ENCODE results near the gene BEND2.

- TF ChIP-seq CTCF (conservative IDR thresholded peaks at IDR 0.05 in 1 of 2, IDR thresholded peaks at IDR 0.05 in 1 of 2; ENCODE audit: extremely low read depth in 1 of 2, insufficient read depth in 1 of 2, low read depth in 1 of 2, low read length in 2 of 2) (no peak), EZH2 (IDR thresholded peaks at IDR 0.05; ENCODE audit: borderline replicate concordance, low read length) (no peak)
Observed at GRCh38 chrX:18158963-18159362, 61.7 kb downstream of the BEND2 start.

Measured in mammary epithelial cell (primary cell).